GM12874 (cell line): ENCODE measurements around the gene OR6K2.

Experiments used
- CTCF ChIP-seq: IDR thresholded peaks from 2 replicates; pipeline ENCODE4 v1.5.1; 2011; ENCODE audit warnings: low read depth, mild to moderate bottlenecking, control low read depth, low read length, moderate library complexity; ENCODE audit not compliant: insufficient read depth

OR6K2 gene

DNA sequence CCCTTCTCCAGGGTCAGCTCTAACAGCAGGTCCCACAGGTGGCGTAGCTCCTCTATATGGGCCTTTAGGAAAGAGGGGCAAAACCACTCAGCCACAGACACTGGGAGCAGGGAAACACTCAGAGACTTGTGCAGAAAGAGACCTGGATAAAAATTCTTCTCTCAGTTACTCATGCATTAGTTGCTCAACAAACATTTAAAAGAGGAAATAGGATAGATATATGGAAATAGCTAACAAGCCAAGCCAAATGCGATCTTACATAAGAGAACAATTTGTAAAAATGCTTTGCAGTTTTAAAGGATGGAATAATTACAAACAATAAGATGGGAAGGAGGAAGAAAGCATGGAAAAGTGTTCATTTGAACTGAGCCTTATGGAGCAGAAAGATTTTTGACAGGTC is 18.8 kb downstream of the OR6K2 start:
- no peak for TF ChIP-seq CTCF

GRCh38 chr1:158679289-158679688 is 21.2 kb downstream of the OR6K2 start:
- TF ChIP-seq CTCF = no peak

- no peak for TF ChIP-seq CTCF
These were observed 24.7 kb downstream of the OR6K2 start for GRCh38 chr1:158675563-158676323.

GRCh38 chr1:158674302-158674701 is 26.1 kb downstream of the OR6K2 start:
- no peak for TF ChIP-seq CTCF

DNA sequence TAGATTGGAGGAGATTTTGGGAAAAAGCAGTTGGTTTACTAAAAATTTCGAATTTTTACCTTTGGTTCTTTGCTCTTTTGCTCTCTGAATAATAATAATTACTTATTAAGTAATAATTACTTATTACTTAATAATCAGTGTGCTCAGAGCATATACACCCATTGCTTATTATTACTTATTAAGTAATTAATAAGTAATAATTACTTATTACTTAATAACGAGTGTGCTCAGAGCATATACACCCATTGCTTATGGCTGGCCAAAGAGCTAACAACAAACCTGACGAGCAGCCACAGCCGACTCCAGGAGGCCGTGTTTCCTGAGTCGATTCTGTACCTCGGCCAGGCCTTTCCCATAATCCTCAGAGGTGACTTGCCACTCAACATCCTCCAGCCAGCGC is 34.4 kb downstream of the OR6K2 start:
- no peak for TF ChIP-seq CTCF

- no peak for TF ChIP-seq CTCF
These were observed 45.9 kb downstream of the OR6K2 start for GRCh38 chr1:158654571-158654970.

DNA sequence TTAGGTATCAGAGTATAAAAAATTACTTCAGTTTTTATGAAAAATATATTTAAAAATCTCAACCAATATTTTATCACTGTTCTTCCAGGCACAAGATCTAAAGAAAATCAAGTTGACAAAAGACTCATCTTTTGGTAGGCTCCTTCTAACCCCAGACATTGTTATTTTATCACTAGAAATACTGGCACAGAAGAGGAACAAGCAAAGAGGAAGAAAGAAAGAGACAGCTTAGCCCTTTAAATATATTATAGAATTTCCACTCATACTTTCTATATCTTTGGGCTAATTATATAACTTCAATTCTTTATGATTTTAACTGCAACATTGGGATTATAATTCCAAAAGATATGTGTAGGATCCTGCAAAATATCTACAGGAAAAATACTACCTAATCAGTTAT is 46.4 kb downstream of the OR6K2 start:
- no peak for TF ChIP-seq CTCF
